NT2/D1 (cell line): ENCODE data around the gene PAPPA2.

ENCODE experiments used
- YY1 ChIP-seq: IDR thresholded peaks from 2 replicates; pipeline ENCODE4 v1.6.1; 2011; ENCODE audit not compliant: insufficient read length, insufficient read depth
- ZNF274 ChIP-seq: IDR thresholded peaks from 2 replicates; pipeline ENCODE4 v1.6.1; 2011; ENCODE audit warnings: mild to moderate bottlenecking, low read depth, low read length

DNA sequence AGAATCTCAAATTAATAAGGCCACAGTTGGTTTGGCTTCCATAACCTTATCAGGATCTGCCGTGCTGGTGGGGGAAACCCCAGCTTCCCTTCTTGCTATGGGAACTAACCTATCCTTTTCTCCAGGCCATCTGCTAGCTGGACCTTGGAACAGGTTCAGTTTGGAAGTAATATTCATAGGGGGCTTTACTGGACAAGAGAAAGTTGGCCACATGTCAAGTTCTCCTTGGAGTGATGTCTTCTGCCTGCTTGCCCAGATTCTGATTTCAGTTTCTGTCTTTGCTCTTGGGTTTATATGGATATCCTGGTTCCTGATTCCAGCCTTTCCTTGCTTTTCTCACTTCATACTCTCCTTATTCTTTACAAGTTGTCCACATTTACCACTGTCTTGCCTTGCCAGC, 421.9 kb downstream of the PAPPA2 start:
- TF ChIP-seq YY1 (no peak), ZNF274 (no peak)
